Thyroid gland (tissue), 4 donors: ENCODE measurements around the gene TSPAN9.

Experiments used
- POLR2A ChIP-seq, 2 donors: fragments of 450-650 bp; IDR thresholded peaks; one replicate each; pipeline ENCODE4 v1.6.1; 2017; ENCODE audit warnings: antibody characterized with exemption in 2 of 2, mild to moderate bottlenecking in 2 of 2, moderate library complexity in 1 of 2
- TF ChIP-seq, protein P1 (sequence below), 6 experiments: fragments of 200-600 bp in 3 of 6; fragments of 450-650 bp in 3 of 6; sonication (generic) in 3 of 6; IDR thresholded peaks; one replicate each; pipeline ENCODE4 v1.5.1; 2016 to 2019; ENCODE audit warnings: antibody characterized with exemption in 6 of 6, mild to moderate bottlenecking in 2 of 6, inconsistent platforms in 1 of 6, moderate library complexity in 1 of 6

DNA sequence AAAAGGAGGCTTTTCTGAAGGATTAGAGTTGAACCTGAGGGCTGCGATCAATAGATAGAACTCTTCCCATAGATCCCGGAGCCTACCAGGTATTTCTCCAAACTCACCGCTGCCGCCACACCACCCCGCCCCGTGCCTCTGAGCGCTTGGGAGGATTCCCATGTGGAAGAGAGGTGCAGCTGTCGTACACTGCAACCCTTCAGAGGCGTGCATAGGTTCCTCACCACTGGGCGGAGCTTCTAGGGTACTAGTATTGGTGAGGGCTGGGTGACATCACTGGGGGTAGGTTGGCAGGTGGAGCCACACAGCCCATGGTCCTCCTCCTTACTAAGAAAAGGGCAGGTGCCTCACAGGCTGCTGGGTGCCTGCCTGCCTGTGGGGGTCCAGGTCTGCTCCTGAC lies 127.0 kb downstream of the TSPAN9 start:
- TF ChIP-seq, protein P1, sequence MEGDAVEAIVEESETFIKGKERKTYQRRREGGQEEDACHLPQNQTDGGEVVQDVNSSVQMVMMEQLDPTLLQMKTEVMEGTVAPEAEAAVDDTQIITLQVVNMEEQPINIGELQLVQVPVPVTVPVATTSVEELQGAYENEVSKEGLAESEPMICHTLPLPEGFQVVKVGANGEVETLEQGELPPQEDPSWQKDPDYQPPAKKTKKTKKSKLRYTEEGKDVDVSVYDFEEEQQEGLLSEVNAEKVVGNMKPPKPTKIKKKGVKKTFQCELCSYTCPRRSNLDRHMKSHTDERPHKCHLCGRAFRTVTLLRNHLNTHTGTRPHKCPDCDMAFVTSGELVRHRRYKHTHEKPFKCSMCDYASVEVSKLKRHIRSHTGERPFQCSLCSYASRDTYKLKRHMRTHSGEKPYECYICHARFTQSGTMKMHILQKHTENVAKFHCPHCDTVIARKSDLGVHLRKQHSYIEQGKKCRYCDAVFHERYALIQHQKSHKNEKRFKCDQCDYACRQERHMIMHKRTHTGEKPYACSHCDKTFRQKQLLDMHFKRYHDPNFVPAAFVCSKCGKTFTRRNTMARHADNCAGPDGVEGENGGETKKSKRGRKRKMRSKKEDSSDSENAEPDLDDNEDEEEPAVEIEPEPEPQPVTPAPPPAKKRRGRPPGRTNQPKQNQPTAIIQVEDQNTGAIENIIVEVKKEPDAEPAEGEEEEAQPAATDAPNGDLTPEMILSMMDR (IDR thresholded peaks at IDR 0.05), result no peak
- TF ChIP-seq POLR2A (IDR thresholded peaks at IDR 0.05), result no peak
